Measurements from ENCODE around the gene SGIP1.

The SGIP1 gene

DNA sequence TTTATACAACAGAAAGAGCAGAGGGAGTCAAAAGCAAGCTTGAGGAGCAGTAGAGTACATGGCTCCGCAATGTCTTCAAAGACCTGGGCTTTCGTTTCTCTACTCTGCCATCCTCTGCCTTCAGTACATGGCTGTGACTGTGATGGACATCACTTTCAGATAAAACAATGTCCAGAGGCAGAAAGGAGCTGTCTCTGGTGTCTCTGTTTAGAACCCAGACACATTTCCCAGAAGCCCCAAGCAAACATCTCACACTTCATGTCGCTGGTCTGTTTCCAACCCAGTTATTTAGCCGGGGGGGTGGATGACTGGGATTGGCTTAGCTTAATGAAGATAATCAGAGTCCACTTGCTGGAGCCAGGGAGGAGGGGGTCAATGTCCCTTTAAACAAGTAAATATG is 25.6 kb downstream of the SGIP1 start:
- Histone ChIP-seq H3K27me3 (ENCODE audit: insufficient read depth, low read length) (no peaks in the 10 kb centered on the region), H3K4me3 (ENCODE audit: low read length) (no peak overlapping the region), H3K27ac (ENCODE audit: low read length) (no peak overlapping the region), H3K9me3 (ENCODE audit: insufficient read depth, low read depth, low read length) (no peaks in the 10 kb centered on the region), H3K4me1 (ENCODE audit: insufficient read depth, low read length) (peaks cover 10% of the 10 kb centered on the region), H3K36me3 (ENCODE audit: insufficient read depth, low read depth, low read length) (no peaks in the 10 kb centered on the region), H3K9ac (ENCODE audit: low read depth, low read length) (no peak overlapping the region)

DNA sequence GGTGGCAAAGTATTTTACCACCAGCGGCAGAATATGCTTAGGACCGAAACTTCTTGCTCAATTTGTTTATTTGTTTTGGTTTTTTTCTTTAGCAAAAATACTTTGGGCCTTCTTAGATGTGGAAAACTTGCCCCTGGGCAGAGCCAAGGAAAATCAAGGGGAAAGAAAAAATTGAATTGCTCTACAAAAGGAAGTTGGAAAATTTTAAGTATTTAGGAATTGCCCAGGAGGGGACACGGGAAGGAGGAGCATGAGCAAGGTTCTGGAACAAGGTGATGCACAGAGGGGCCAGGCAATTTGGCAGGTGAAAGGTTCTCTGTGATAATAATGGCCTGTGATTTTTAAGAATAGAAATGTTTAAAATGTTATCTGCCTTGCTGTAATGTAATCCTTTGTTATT is 28.6 kb downstream of the SGIP1 start:
- no peaks in the 10 kb centered on the region for H3K27me3 ChIP-seq (ENCODE audit: insufficient read depth, low read length)
- H3K27ac ChIP-seq (ENCODE audit: low read length) = no peak overlapping the region
- no peaks in the 10 kb centered on the region for H3K36me3 ChIP-seq (ENCODE audit: insufficient read depth, low read depth, low read length)
- H3K9me3 ChIP-seq (ENCODE audit: insufficient read depth, low read depth, low read length) = no peaks in the 10 kb centered on the region
- H3K9ac ChIP-seq (ENCODE audit: low read depth, low read length) = no peak overlapping the region
- H3K4me1 ChIP-seq (ENCODE audit: insufficient read depth, low read length) = peaks cover 10% of the 10 kb centered on the region
- no peak overlapping the region for H3K4me3 ChIP-seq (ENCODE audit: low read length)

DNA sequence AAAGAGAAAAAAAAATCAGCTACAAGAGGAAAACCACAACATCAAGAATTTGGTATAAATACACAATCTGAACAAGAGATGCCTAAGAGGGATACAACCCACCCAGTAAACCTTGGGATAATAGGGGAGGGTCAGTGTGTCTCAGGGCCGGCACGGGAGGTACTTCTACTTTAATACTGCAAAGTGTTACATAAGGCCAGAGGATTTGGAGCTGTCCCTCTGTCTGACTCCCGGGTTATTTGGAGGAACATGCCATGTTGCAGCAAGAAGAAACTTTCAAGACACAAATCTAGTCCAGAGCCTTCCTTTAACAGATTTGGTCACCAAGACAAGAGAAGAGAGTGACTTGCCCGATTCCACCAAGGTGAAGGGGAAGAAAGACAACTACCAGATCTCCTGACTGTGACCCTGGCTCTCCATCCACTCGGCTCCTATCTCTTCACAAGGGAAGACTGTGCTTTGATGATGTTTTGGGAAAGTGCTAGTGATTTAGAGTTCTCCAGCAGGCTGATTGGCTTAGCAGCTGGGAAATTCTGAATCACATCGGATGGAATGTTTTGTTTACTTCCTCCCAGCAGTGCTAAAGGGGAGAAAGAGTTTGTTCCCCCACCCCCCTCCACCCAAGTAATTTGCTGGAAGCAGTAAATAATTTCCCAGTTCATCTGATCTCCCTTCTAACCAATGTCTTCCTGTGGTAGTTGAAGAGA is 29.3 kb downstream of the SGIP1 start:
- Histone ChIP-seq H3K27me3 (ENCODE audit: insufficient read depth, low read length) (no peaks in the 10 kb centered on the region), H3K27ac (ENCODE audit: low read length) (no peak overlapping the region), H3K9me3 (ENCODE audit: insufficient read depth, low read depth, low read length) (no peaks in the 10 kb centered on the region), H3K36me3 (ENCODE audit: insufficient read depth, low read depth, low read length) (no peaks in the 10 kb centered on the region), H3K9ac (ENCODE audit: low read depth, low read length) (no peak overlapping the region), H3K4me1 (ENCODE audit: insufficient read depth, low read length) (peaks cover 10% of the 10 kb centered on the region), H3K4me3 (ENCODE audit: low read length) (no peak overlapping the region)

DNA sequence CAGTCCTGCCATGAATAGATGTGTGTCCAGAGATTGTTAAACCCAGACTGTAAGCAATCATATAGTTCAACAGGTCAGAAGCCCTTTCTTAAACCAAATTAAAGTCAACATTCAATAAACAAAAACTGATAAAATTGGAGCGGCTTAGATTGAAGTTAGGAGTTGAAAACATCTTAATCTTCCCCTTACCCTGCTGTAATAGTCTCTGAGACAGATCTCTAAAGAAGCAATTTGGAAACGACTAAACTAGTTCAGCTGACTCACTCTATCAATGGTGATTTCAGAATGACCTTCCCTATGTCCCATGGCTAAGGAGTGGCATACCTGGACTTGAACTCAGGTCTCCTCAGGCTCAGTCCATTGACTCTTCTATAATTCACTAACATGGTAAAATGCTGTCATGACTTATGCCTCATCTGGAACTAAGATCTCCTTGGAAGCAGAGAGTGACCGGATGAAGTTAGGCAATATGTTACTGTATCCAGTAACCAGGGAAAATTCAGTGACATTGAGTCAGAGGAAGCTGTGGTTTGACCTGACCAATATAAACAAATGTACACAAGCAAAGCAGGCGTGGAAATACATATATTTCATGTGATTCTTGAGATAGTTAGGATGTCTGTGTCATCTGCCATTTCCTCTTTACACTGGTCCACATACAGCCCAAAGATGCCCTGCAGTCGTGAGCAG is 30.1 kb downstream of the SGIP1 start:
- H3K27ac ChIP-seq (ENCODE audit: low read length) = no peak overlapping the region
- no peaks in the 10 kb centered on the region for H3K36me3 ChIP-seq (ENCODE audit: insufficient read depth, low read depth, low read length)
- no peaks in the 10 kb centered on the region for H3K27me3 ChIP-seq (ENCODE audit: insufficient read depth, low read length)
- H3K4me3 ChIP-seq (ENCODE audit: low read length) = no peak overlapping the region
- H3K9ac ChIP-seq (ENCODE audit: low read depth, low read length) = no peak overlapping the region
- H3K4me1 ChIP-seq (ENCODE audit: insufficient read depth, low read length) = peaks cover 10% of the 10 kb centered on the region
- H3K9me3 ChIP-seq (ENCODE audit: insufficient read depth, low read depth, low read length) = no peaks in the 10 kb centered on the region

DNA sequence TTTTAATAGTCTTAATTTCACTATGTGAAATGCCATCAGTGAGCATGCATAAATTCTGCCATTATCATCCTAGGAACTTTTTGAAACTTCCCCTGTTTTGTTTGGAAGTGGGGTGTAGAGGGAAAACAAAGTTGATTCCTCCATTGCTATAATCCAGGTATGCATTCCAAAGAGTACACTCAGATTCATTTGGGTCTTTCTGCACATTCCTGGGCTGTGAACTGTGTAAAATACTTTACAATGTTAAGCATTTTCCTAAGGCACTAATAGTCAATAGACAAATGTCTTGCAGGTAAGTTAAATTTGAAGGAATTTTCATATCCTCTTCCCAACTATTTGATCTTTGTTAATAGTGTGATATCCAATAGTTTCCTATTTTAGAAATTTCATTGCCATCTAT is 36.2 kb downstream of the SGIP1 start:
- Histone ChIP-seq H3K9ac (ENCODE audit: low read depth, low read length) (no peak overlapping the region), H3K36me3 (ENCODE audit: insufficient read depth, low read depth, low read length) (no peaks in the 10 kb centered on the region), H3K27ac (ENCODE audit: low read length) (no peak overlapping the region), H3K27me3 (ENCODE audit: insufficient read depth, low read length) (no peaks in the 10 kb centered on the region), H3K9me3 (ENCODE audit: insufficient read depth, low read depth, low read length) (no peaks in the 10 kb centered on the region), H3K4me1 (ENCODE audit: insufficient read depth, low read length) (0 out of 2 replicates have a peak, but pooled peaks cover 2% of the 10 kb centered on the region), H3K4me3 (ENCODE audit: low read length) (no peak overlapping the region)

DNA sequence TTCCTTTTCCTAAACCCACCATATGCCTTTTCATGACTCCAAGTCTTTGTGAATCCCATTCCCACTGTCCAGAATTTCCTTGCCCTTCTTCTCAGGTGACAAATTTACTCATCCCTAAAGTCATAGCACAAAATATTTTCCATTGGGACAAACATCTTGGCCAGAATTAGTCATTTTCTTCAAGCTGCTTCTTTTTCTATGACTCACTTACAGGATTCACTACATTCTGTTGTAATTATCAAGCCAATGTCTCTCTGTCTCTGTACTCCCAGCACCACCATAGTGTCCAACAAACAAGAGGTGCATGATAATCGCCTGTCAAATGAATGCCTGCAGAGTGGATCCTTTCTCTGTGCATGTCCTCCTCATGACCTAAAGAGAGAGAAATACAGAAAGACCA is 37.8 kb downstream of the SGIP1 start:
- Histone ChIP-seq H3K36me3 (ENCODE audit: insufficient read depth, low read depth, low read length) (no peaks in the 10 kb centered on the region), H3K4me3 (ENCODE audit: low read length) (no peak overlapping the region), H3K27me3 (ENCODE audit: insufficient read depth, low read length) (no peaks in the 10 kb centered on the region), H3K4me1 (ENCODE audit: insufficient read depth, low read length) (0 out of 2 replicates have a peak, but pooled peaks cover 2% of the 10 kb centered on the region), H3K27ac (ENCODE audit: low read length) (no peak overlapping the region), H3K9me3 (ENCODE audit: insufficient read depth, low read depth, low read length) (no peaks in the 10 kb centered on the region), H3K9ac (ENCODE audit: low read depth, low read length) (no peak overlapping the region)

DNA sequence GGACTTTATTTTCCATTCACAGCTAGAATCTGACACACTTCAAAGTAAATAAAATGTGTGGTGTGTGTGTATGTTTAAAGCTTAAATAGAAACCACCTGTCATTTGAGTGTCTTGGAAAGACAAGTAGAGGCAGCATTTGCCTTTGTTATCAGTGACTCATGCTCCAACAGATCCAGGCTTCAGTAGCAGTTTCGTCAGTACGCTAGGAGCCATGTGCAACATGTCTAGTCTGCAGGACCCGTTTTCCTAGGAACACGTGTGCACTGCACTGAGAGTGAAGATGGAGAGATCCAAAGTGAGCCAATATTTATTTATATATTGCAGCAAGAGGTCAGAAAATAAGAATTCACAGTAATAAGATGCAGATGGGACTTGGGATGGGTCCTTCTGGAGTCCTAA is 41.8 kb downstream of the SGIP1 start:
- no peak overlapping the region for H3K9ac ChIP-seq (ENCODE audit: low read depth, low read length)
- no peaks in the 10 kb centered on the region for H3K36me3 ChIP-seq (ENCODE audit: insufficient read depth, low read depth, low read length)
- H3K27me3 ChIP-seq (ENCODE audit: insufficient read depth, low read length) = no peaks in the 10 kb centered on the region
- no peak overlapping the region for H3K27ac ChIP-seq (ENCODE audit: low read length)
- H3K9me3 ChIP-seq (ENCODE audit: insufficient read depth, low read depth, low read length) = no peaks in the 10 kb centered on the region
- H3K4me3 ChIP-seq (ENCODE audit: low read length) = no peak overlapping the region
- H3K4me1 ChIP-seq (ENCODE audit: insufficient read depth, low read length) = 0 out of 2 replicates have a peak, but pooled peaks cover 2% of the 10 kb centered on the region

DNA sequence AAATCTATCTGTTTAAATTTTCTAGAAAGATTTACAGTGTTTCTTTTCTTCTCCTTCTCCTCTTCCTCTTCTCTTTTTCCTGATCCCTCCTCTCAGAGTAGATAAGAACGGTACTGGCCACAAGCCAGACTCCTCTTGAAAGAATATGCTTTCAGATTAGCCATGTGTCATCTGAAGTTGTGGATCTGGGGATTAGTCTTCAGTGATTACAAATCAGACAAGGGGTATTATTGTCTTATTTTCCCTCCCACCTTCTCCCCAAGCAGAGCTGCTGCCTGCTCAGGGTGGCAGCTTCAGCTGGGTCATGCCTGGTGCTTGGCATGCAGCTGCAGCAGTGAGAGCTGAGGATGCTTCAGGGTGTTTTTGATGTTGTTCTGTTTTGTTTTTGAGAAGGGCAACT is 42.7 kb downstream of the SGIP1 start:
- Histone ChIP-seq H3K9me3 (ENCODE audit: insufficient read depth, low read depth, low read length) (no peaks in the 10 kb centered on the region), H3K27me3 (ENCODE audit: insufficient read depth, low read length) (no peaks in the 10 kb centered on the region), H3K27ac (ENCODE audit: low read length) (no peak overlapping the region), H3K4me1 (ENCODE audit: insufficient read depth, low read length) (0 out of 2 replicates have a peak, but pooled peaks cover 2% of the 10 kb centered on the region), H3K4me3 (ENCODE audit: low read length) (no peak overlapping the region), H3K9ac (ENCODE audit: low read depth, low read length) (no peak overlapping the region), H3K36me3 (ENCODE audit: insufficient read depth, low read depth, low read length) (no peaks in the 10 kb centered on the region)

DNA sequence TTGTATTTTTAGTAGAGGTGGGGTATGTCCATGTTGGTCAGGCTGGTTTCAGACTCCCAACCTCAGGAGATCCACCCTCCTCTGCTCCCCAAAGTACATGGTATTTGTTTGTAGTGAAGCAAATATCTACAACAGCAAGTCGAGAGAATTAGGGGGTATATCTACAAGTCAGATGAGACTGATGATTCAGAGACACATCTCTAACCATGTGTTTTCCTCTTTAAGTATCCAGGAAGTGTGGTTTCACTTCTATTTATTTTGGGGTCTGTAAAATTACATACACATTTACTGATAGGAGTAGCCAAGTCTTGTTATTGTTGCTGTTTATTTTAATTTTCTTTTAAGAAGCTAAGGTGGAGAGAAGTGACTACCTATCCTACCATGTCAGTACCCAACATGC is 44.9 kb downstream of the SGIP1 start:
- no peaks in the 10 kb centered on the region for H3K27me3 ChIP-seq (ENCODE audit: insufficient read depth, low read length)
- H3K36me3 ChIP-seq (ENCODE audit: insufficient read depth, low read depth, low read length) = no peaks in the 10 kb centered on the region
- 0 out of 2 replicates have a peak, but pooled peaks cover 2% of the 10 kb centered on the region for H3K4me1 ChIP-seq (ENCODE audit: insufficient read depth, low read length)
- H3K9me3 ChIP-seq (ENCODE audit: insufficient read depth, low read depth, low read length) = no peaks in the 10 kb centered on the region
- no peak overlapping the region for H3K4me3 ChIP-seq (ENCODE audit: low read length)
- no peak overlapping the region for H3K27ac ChIP-seq (ENCODE audit: low read length)
- H3K9ac ChIP-seq (ENCODE audit: low read depth, low read length) = no peak overlapping the region

DNA sequence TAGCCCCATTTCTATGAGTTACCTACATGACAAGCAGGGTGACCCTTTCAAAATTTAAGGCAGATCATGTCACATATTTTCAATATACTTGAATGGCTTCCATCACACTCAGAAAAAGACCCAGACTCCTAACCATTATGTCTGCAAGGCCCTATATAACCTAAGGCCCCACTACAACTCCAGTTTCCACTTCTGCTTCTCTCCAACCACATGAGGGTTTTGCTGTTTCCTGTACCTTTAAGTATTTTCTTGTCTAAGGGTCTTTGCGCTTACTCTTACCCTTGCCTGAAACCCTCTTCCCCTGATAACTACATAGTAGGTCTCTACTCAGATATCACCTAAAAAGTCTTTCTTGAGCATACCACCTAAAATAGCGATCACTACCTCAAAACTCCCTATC is 46.1 kb downstream of the SGIP1 start:
- no peak overlapping the region for H3K27ac ChIP-seq (ENCODE audit: low read length)
- no peaks in the 10 kb centered on the region for H3K4me1 ChIP-seq (ENCODE audit: insufficient read depth, low read length)
- H3K9me3 ChIP-seq (ENCODE audit: insufficient read depth, low read depth, low read length) = no peaks in the 10 kb centered on the region
- H3K4me3 ChIP-seq (ENCODE audit: low read length) = no peak overlapping the region
- H3K9ac ChIP-seq (ENCODE audit: low read depth, low read length) = no peak overlapping the region
- H3K27me3 ChIP-seq (ENCODE audit: insufficient read depth, low read length) = no peaks in the 10 kb centered on the region
- no peaks in the 10 kb centered on the region for H3K36me3 ChIP-seq (ENCODE audit: insufficient read depth, low read depth, low read length)

DNA sequence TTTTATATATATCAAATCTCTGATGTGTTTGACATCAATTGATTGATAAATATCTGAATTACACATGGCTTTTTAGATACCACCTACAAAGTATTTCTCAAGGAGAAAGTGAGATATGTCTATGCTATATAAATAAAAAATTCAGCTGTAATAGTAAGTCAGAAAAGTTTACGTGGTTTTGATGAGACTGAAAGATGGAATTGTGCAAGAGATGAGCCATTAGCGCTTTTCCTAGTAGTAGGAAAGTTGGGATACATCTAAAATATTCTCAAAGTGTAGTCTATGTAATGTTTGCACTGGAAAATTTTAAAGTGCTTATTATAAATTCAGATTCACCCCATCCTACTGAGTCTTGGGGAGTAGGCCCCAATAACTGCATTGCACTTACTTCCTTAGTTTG is 49.1 kb downstream of the SGIP1 start:
- Histone ChIP-seq H3K4me3 (ENCODE audit: low read length) (no peak overlapping the region), H3K27me3 (ENCODE audit: insufficient read depth, low read length) (no peaks in the 10 kb centered on the region), H3K4me1 (ENCODE audit: insufficient read depth, low read length) (no peaks in the 10 kb centered on the region)

DNA sequence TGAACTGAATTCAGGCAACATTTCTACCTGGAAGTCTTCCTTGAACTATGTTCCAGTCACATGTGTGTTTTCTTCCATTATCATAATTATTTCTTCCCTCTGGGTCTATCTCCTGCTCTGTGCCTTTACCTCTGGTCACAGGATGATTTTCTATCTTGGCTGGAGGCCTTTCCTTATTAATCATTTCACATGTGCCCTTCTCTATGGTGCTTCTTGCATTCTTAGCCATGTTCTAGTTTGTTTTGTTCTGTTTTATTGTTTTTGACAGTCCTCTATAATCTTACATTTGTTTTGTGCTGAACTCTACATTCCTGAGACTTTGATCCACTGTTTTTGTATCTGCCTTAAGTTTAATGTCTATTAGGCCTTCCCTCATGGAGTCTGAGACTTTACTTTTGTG is 51.0 kb downstream of the SGIP1 start:
- Histone ChIP-seq H3K27ac (ENCODE audit: low read length) (no peak overlapping the region), H3K9me3 (ENCODE audit: insufficient read depth, low read depth, low read length) (no peaks in the 10 kb centered on the region), H3K9ac (ENCODE audit: low read depth, low read length) (no peak overlapping the region), H3K27me3 (ENCODE audit: insufficient read depth, low read length) (no peaks in the 10 kb centered on the region), H3K4me3 (ENCODE audit: low read length) (no peak overlapping the region), H3K36me3 (ENCODE audit: insufficient read depth, low read depth, low read length) (no peaks in the 10 kb centered on the region), H3K4me1 (ENCODE audit: insufficient read depth, low read length) (no peaks in the 10 kb centered on the region)

More for the DNA sequence above, 49.1 kb downstream of the SGIP1 start:
- no peaks in the 10 kb centered on the region for H3K9me3 ChIP-seq (ENCODE audit: insufficient read depth, low read depth, low read length)
- no peak overlapping the region for H3K27ac ChIP-seq (ENCODE audit: low read length)
- H3K36me3 ChIP-seq (ENCODE audit: insufficient read depth, low read depth, low read length) = no peaks in the 10 kb centered on the region
- H3K9ac ChIP-seq (ENCODE audit: low read depth, low read length) = no peak overlapping the region
